Measurements from ENCODE around the gene MCUR1. TPM values are rescaled to one million over a fixed set of nuclear protein-coding genes. Genes with fewer than 3 reads are reported as not detected.
A peak's percentile ranks its signal among the peaks of the same experiment; 100 is the strongest.

Gene MCUR1
- total and polyA plus RNA-seq, 10 of the 15 experiments (the other 5 are each of a cell fraction or from before 2014, with no cell fraction given): 4.4 to 43.9 (median 18.3) TPM

GRCh38 chr6:13794184-13794583, 20.2 kb downstream of the MCUR1 start:
- H3K4me2 ChIP-seq (ENCODE audit: control insufficient read depth, insufficient read depth): no peak overlapping the region; the same call in 1 of the 2 replicates
- POLR2A ChIA-PET: no interaction called here
- no peaks in the 10 kb centered on the region for H3K27me3 ChIP-seq (replicated peaks in 1 of 2; ENCODE audit: control insufficient read depth in 2 of 2, insufficient read depth in 2 of 2, low read length in 1 of 2)
- H3K36me3 ChIP-seq (ENCODE audit: control insufficient read depth in 2 of 2, insufficient read depth in 2 of 2, low read length in 1 of 2): peaks cover 1 to 12% of the 10 kb centered on the region in 2 experiments; a peak in 3 of 4 replicates
- no peak overlapping the region for H2AFZ ChIP-seq (ENCODE audit: control insufficient read depth, low read depth, low read length)
- DNase-seq (ENCODE audit: low read depth, low spot score): peak; percentile 63
- FAIRE-seq: no peak
- intact Hi-C loops (cut with micrococcal nuclease; ENCODE audit: unreplicated experiment): loop anchor here (2.0 to 10.0 kb wide), 3 partner anchors 115 to 351 kb away; no protein-coding TSS in a partner anchor
- peak overlapping the region; percentile 9; the same call in 1 of the 2 replicates for H3K27ac ChIP-seq (ENCODE audit: control insufficient read depth, insufficient read depth)
- BruUV-seq (replicated peaks): no TSS peak
- H3K4me1 ChIP-seq (ENCODE audit: control insufficient read depth, insufficient read depth, low read length): peaks cover 8% of the 10 kb centered on the region; the same call in 1 of the 2 replicates
- H3K9ac ChIP-seq (ENCODE audit: control insufficient read depth, insufficient read depth, low read length): no peak overlapping the region
- CTCF ChIA-PET: interaction anchor here (0.6 to 4.2 kb wide), 17 partner anchors 8 to 1902 kb away, joined by 3 to 39 read pairs (median 5); partner anchors contain the start of gene MCUR1
- RAD21 ChIA-PET (ENCODE audit: unreplicated experiment): interaction anchor here (0.7 to 5.2 kb wide), 10 partner anchors 15 to 704 kb away, joined by 3 to 41 read pairs (median 4); partner anchors contain the start of gene MCUR1
- in situ Hi-C loops (cut with MboI): loop anchor here (5.0 kb wide), 1 partner anchor 268 kb away; no protein-coding TSS in a partner anchor
- WGBS (ENCODE audit: insufficient coverage, insufficient replicate concordance, low lambda C conversion rate, missing lambda C conversion rate): 44% methylated on average over 5 of the region's 5 CpGs
- no peaks in the 10 kb centered on the region for H3K9me3 ChIP-seq (replicated peaks; ENCODE audit: control insufficient read depth, insufficient read depth, low read length)
- H3K4me3 ChIP-seq: no peak overlapping the region
- peak; percentile 79 for ATAC-seq
- SMC1A ChIA-PET (ENCODE audit: uncharacterized antibody, unreplicated experiment): interaction anchor here (0.6 to 2.2 kb wide), 13 partner anchors 20 to 410 kb away, joined by 3 to 15 read pairs (median 4); partner anchors contain the start of gene MCUR1
- H3K79me2 ChIP-seq (ENCODE audit: control insufficient read depth, insufficient read depth, low read length): no peaks in the 10 kb centered on the region
- H4K20me1 ChIP-seq (ENCODE audit: control insufficient read depth, insufficient read depth): no peaks in the 10 kb centered on the region
- TF ChIP-seq MEF2B (IDR thresholded peaks at IDR 0.05; ENCODE audit: partially characterized antibody, poor library complexity, severe bottlenecking): peak; percentile 79
- no peak for TF ChIP-seq TARDBP (IDR thresholded peaks at IDR 0.05; ENCODE audit: borderline replicate concordance)
- TF ChIP-seq IKZF1 (conservative IDR thresholded peaks at IDR 0.05): 0 out of 2 replicates have a peak, but pooled peaks have one; percentile 20
- TF ChIP-seq MTA3 (IDR thresholded peaks at IDR 0.05; ENCODE audit: borderline replicate concordance, low read length): no peak
- TF ChIP-seq ETV6 (conservative IDR thresholded peaks at IDR 0.05 in 1 of 2, IDR thresholded peaks at IDR 0.05 in 1 of 2; ENCODE audit: borderline replicate concordance in 1 of 2, low read depth in 1 of 2): no peak
- TF ChIP-seq CREM (IDR thresholded peaks at IDR 0.05; ENCODE audit: low read depth): peak; percentile 27; the same call in 1 of the 2 replicates
- no peak for TF ChIP-seq SIX5 (IDR thresholded peaks at IDR 0.05; ENCODE audit: low read depth, low read length, severe bottlenecking)
- TF ChIP-seq JUNB (IDR thresholded peaks at IDR 0.05): peak; percentile 73
- TF ChIP-seq MTA2 (IDR thresholded peaks at IDR 0.05; ENCODE audit: low read depth): 0 out of 2 replicates have a peak, but pooled peaks have one; percentile 19
- TF ChIP-seq NR2C2 (IDR thresholded peaks at IDR 0.05; ENCODE audit: borderline replicate concordance, control insufficient read depth, insufficient read length, low read depth): no peak
- TF ChIP-seq IKZF2 (IDR thresholded peaks at IDR 0.05): peak; percentile 24 to 37; a peak in 1 of 4 replicates
- no peak for TF ChIP-seq IRF4 (IDR thresholded peaks at IDR 0.05; ENCODE audit: low read depth, low read length)
- peak; percentile 72 for TF ChIP-seq CREB1 (IDR thresholded peaks at IDR 0.05; ENCODE audit: low read depth)
- TF ChIP-seq GATAD2B (conservative IDR thresholded peaks at IDR 0.05; ENCODE audit: low read depth): no peak
- TF ChIP-seq POLR2A (IDR thresholded peaks at IDR 0.05; ENCODE audit: low read depth, low read length): no peak
- no peak for TF ChIP-seq MXI1 (IDR thresholded peaks at IDR 0.05; ENCODE audit: low read depth, low read length)
- TF ChIP-seq, protein P1, sequence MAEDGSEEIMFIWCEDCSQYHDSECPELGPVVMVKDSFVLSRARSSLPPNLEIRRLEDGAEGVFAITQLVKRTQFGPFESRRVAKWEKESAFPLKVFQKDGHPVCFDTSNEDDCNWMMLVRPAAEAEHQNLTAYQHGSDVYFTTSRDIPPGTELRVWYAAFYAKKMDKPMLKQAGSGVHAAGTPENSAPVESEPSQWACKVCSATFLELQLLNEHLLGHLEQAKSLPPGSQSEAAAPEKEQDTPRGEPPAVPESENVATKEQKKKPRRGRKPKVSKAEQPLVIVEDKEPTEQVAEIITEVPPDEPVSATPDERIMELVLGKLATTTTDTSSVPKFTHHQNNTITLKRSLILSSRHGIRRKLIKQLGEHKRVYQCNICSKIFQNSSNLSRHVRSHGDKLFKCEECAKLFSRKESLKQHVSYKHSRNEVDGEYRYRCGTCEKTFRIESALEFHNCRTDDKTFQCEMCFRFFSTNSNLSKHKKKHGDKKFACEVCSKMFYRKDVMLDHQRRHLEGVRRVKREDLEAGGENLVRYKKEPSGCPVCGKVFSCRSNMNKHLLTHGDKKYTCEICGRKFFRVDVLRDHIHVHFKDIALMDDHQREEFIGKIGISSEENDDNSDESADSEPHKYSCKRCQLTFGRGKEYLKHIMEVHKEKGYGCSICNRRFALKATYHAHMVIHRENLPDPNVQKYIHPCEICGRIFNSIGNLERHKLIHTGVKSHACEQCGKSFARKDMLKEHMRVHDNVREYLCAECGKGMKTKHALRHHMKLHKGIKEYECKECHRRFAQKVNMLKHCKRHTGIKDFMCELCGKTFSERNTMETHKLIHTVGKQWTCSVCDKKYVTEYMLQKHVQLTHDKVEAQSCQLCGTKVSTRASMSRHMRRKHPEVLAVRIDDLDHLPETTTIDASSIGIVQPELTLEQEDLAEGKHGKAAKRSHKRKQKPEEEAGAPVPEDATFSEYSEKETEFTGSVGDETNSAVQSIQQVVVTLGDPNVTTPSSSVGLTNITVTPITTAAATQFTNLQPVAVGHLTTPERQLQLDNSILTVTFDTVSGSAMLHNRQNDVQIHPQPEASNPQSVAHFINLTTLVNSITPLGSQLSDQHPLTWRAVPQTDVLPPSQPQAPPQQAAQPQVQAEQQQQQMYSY (CRISPR knock-in tag; IDR thresholded peaks at IDR 0.05): no peak
- peak; percentile 62 for TF ChIP-seq EED (IDR thresholded peaks at IDR 0.05; ENCODE audit: low read depth)
- no peak for TF ChIP-seq SREBF1 (IDR thresholded peaks at IDR 0.05; ENCODE audit: low read length)
- TF ChIP-seq RUNX3 (IDR thresholded peaks at IDR 0.05; ENCODE audit: low read length): peak; percentile 56
- TF ChIP-seq, protein P2, sequence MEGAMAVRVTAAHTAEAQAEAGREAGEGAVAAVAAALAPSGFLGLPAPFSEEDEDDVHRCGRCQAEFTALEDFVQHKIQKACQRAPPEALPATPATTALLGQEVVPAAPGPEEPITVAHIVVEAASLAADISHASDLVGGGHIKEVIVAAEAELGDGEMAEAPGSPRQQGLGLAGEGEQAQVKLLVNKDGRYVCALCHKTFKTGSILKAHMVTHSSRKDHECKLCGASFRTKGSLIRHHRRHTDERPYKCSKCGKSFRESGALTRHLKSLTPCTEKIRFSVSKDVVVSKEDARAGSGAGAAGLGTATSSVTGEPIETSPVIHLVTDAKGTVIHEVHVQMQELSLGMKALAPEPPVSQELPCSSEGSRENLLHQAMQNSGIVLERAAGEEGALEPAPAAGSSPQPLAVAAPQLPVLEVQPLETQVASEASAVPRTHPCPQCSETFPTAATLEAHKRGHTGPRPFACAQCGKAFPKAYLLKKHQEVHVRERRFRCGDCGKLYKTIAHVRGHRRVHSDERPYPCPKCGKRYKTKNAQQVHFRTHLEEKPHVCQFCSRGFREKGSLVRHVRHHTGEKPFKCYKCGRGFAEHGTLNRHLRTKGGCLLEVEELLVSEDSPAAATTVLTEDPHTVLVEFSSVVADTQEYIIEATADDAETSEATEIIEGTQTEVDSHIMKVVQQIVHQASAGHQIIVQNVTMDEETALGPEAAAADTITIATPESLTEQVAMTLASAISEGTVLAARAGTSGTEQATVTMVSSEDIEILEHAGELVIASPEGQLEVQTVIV (IDR thresholded peaks at IDR 0.05; ENCODE audit: borderline replicate concordance, partially characterized antibody): no peak

Measured in GM12878 (cell line).